CD4-positive, alpha-beta T cell treated with Interleukin-15 for 1 hour (primary cell): Measurements from ENCODE around the gene ZNF479.
"Not testable (repeated sequence)": the region's sequence is repeated elsewhere in the genome, so short reads cannot be mapped to it uniquely, and the experiment has no call there.

Experiments used
- DNase-seq: peaks from one replicate; pipeline ENCODE4 v3.0.0-alpha.2; 2020

Gene ZNF479

GRCh38 chr7:57132336-57132735 is at the start of gene ZNF479:
ZNF479 (minus strand) TSS chr7:57132436; CDS start chr7:57132324, 112 bp downstream.
- not testable (repeated sequence) for DNase-seq

- no peak for DNase-seq
Measured at GRCh38 chr7:57182031-57182430, 49.8 kb upstream of the ZNF479 start.

GRCh38 chr7:57181281-57181680 is 49.0 kb upstream of the ZNF479 start:
- DNase-seq = no peak

- DNase-seq = no peak
Measured at GRCh38 chr7:57179776-57180415, 47.7 kb upstream of the ZNF479 start.

- no peak for DNase-seq
Measured at GRCh38 chr7:57178768-57179139, 46.5 kb upstream of the ZNF479 start.

GRCh38 chr7:57177856-57178767 is 45.9 kb upstream of the ZNF479 start:
- no peak for DNase-seq

DNA sequence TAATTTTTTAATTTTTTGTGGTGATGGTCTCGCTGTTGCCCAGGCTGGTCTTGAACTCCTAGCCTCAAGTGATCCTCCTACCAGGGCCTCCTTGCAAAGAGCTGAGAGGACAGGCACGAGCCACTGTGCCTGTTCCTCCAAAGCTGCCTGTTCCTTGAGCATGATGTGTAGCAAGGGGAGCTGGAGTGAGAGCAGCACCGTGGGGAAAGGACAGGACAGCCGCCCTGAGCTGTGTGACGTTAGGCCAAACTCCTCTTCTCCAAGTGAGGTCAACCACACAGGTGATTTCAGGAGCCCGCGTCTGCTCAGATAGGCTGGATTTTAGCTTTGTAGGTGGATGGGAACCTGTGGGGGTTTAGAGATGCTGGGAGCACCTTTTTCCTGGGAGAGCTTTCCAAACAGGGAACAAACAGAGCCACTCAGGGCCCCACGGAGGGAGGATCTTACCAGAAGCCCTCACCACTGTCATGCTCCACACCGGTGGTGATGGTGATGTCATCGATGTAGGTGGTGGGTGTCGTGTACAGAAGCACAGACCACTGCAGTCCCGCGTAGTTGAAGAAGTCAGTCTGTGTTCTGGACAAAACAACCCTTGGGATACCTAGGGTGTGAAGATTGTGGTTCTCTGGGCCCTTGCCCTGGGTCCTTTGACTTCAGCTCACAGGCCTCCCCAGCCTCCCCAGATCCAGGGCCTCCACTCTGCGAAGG is 44.8 kb upstream of the ZNF479 start:
- no peak for DNase-seq

DNA sequence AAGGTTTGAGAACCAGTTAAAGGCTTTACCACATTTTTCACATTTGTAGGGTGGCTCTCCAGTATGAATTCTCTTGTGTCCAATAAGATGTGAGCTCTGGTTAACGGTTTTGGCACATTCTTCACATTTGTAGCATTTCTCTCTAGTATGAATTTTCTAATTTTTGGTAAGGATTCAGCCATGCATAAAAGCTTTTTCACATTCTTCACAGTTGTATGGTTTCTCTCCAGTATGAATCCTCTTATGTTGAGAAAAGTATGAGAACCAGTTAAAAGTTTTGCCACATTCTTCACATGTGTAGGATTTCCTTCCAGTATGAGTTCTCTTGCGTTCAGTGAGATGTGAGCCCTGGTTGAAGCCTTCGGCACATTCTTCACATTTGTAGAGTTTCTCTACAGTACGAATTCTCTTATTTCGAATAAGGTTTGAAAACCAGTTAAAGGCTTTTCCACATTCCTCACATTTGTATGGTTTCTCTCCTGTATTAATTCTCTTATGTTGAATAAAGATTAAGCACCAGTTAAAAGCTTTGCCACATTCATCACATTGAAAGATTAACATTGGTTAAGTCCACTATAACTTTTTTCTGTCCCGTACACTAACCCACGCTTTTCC is 33.2 kb upstream of the ZNF479 start:
- no peak for DNase-seq

- not testable (repeated sequence) for DNase-seq
Measured at GRCh38 chr7:57120123-57120784, 12.0 kb downstream of the ZNF479 start.
